HL-60 (cell line): ENCODE results near the gene AKAP10.

Source experiments
- DNase-seq, 2 experiments: peaks; one replicate each; pipeline ENCODE4 v3.0.0-alpha.2; 2010 to 2020; ENCODE audit warnings: low read depth in 1 of 2, low spot score in 1 of 2
- H3K27ac ChIP-seq: fragments of 250-450 bp; sonication (Bioruptor Pico); replicated peaks from 2 replicates; pipeline ENCODE4 v1.5.1; 2020; ENCODE audit warnings: mild to moderate bottlenecking, moderate library complexity
- H3K27me3 ChIP-seq: fragments of 250-450 bp; sonication (Bioruptor Pico); 2 replicates; pipeline ENCODE4 v1.5.1; 2021; ENCODE audit warnings: mild to moderate bottlenecking, moderate library complexity; ENCODE audit not compliant: insufficient read depth, poor library complexity, severe bottlenecking
- H3K4me3 ChIP-seq: replicated peaks from 2 replicates; pipeline ENCODE4 v1.5.1; 2011; ENCODE audit warnings: mild to moderate bottlenecking, control low read depth, low read length; ENCODE audit not compliant: insufficient read depth
- CTCF ChIP-seq: IDR thresholded peaks from one replicate; pipeline ENCODE4 v1.5.1; 2011; ENCODE audit warnings: low read length, control low read depth, inconsistent platforms; ENCODE audit not compliant: insufficient read depth
- GABPA ChIP-seq: IDR thresholded peaks from 2 replicates; pipeline ENCODE4 v1.6.1; 2012; ENCODE audit warnings: low read depth
- POLR2AphosphoS5 ChIP-seq: IDR thresholded peaks from 2 replicates; pipeline ENCODE4 v1.6.1; 2012; ENCODE audit warnings: low read depth
- REST ChIP-seq: IDR thresholded peaks from 2 replicates; pipeline ENCODE4 v1.6.1; 2012; ENCODE audit warnings: low read depth; ENCODE audit not compliant: insufficient replicate concordance
- SPI1 ChIP-seq: IDR thresholded peaks from 2 replicates; pipeline ENCODE4 v1.6.1; 2012; ENCODE audit warnings: low read depth, mild to moderate bottlenecking, borderline replicate concordance

The AKAP10 gene

GRCh38 chr17:19905502-19905901 lies 72.1 kb downstream of the AKAP10 start:
- TF ChIP-seq POLR2AphosphoS5 (no peak), REST (no peak), SPI1 (no peak), GABPA (no peak), CTCF (no peak)
- Histone ChIP-seq H3K4me3 (no peak overlapping the region), H3K27me3 (no peaks in the 10 kb centered on the region), H3K27ac (no peak overlapping the region)
- DNase-seq = no peak

GRCh38 chr17:19904924-19905323 lies 72.7 kb downstream of the AKAP10 start:
- no peak for TF ChIP-seq POLR2AphosphoS5
- no peak for TF ChIP-seq REST
- TF ChIP-seq SPI1 = no peak
- TF ChIP-seq CTCF = no peak
- no peaks in the 10 kb centered on the region for H3K27me3 ChIP-seq
- no peak for DNase-seq
- H3K27ac ChIP-seq = no peak overlapping the region
- no peak overlapping the region for H3K4me3 ChIP-seq

- TF ChIP-seq CTCF (no peak), REST (no peak), GABPA (no peak), POLR2AphosphoS5 (no peak), SPI1 (no peak)
- H3K27me3 ChIP-seq = no peaks in the 10 kb centered on the region
- H3K4me3 ChIP-seq = no peak overlapping the region
- no peak overlapping the region for H3K27ac ChIP-seq
- no peak for DNase-seq
Observed at GRCh38 chr17:19904412-19904811, 73.2 kb downstream of the AKAP10 start.
